GM18505 (cell line): ENCODE data around the gene EML3.
"Not testable (repeated sequence)": the region's sequence is repeated elsewhere in the genome, so short reads cannot be mapped to it uniquely, and the experiment has no call there.

Source experiments
- ATAC-seq: cut with Tn5 transposase; IDR thresholded peaks from one replicate; pipeline ENCODE4 v1.9.1; 2021; ENCODE audit not compliant: unreplicated experiment
- POLR2A ChIP-seq: IDR thresholded peaks from 4 replicates; pipeline ENCODE4 v1.6.1; 2011; ENCODE audit warnings: borderline replicate concordance; ENCODE audit not compliant: insufficient read depth, insufficient read length; ENCODE audit errors: extremely low read depth

EML3 gene, protein sequence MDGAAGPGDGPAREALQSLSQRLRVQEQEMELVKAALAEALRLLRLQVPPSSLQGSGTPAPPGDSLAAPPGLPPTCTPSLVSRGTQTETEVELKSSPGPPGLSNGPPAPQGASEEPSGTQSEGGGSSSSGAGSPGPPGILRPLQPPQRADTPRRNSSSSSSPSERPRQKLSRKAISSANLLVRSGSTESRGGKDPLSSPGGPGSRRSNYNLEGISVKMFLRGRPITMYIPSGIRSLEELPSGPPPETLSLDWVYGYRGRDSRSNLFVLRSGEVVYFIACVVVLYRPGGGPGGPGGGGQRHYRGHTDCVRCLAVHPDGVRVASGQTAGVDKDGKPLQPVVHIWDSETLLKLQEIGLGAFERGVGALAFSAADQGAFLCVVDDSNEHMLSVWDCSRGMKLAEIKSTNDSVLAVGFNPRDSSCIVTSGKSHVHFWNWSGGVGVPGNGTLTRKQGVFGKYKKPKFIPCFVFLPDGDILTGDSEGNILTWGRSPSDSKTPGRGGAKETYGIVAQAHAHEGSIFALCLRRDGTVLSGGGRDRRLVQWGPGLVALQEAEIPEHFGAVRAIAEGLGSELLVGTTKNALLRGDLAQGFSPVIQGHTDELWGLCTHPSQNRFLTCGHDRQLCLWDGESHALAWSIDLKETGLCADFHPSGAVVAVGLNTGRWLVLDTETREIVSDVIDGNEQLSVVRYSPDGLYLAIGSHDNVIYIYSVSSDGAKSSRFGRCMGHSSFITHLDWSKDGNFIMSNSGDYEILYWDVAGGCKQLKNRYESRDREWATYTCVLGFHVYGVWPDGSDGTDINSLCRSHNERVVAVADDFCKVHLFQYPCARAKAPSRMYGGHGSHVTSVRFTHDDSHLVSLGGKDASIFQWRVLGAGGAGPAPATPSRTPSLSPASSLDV

DNA sequence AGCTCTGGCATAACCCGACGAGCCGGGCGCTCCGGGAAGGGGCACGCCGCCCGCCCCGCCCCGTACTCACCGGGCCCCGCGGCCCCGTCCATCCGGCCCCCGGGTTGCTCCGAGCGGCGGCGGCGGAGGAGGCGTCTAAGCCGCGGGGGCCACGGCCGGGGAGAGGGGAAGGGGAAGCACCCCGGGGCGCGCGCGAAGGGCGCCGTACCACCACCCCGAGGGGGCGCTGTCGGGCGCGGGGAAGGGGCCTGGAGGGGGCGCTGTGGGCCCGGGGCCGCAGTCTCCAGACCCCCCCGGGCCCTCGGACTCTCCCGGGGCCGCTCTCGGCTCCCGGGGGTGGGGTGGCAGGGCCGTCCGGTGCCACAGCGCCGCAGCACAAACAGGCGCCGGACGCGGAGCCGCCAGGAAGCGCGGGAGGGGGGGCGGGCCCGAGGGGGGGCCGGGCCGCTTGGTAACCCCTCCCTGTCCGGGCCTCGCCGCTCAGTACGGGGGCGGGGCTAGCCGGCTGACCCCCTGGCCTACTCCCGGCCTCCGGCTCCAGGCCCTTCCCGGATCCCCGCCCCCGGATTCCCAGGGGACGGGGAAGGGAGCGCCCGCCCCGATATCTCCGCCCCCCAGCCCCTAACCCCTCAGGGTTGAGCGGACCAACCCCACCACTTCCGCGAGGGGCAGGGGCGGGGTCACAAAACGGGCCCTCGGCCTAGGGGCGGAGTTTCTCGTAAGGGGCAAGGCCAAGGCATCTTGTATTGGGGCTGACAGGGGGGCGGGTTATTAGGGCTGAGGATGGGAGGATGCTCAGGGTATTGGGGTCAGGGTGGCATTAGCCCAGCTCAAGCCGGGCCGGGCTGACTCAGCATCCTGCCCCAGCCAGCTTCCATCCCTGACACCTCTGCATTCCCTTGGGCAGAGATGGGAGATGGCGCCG is at the start of gene EML3, which contains the start of gene ROM1:
Gene EML3 (minus strand): TSS at position 410 of the 925 bp plus-strand sequence. CDS start 318 bp downstream, at position 92.
Gene ROM1 (plus strand): TSS at position 892 of the 925 bp plus-strand sequence. CDS start 25 bp downstream, at position 917.
- peak; percentile 55 for TF ChIP-seq POLR2A
- peak; percentile 77 for ATAC-seq

DNA sequence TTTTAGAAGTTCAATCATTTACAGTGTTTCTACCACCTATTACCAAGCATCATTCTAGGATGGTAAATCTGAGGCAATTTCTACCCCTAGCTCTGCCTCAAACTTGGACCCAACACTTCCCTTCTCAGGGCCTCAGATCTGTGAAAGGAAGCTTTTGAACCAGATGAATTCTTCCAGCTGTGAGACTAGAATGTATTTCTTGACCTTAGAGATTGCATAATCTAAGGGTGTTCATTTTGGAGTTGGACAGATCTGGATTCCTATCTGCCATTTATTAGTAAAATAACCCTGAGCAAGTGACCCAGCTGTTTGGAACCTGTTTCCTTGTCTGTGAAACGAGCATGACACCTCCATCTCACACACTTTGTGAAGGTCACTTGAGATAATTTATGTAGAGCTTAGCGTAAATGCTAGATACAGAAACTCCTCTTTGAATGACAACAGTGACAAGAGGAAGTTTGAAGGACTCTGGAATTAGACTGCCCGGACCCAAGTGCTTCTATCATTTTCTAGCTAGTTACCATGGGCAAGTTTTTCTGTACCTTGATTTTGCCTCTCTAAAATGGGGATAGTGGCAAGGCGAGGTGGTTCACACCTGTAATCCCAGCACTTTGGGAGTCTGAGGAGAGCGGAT is 44.3 kb upstream of the EML3 start:
- no peak for TF ChIP-seq POLR2A
- ATAC-seq = no peak

DNA sequence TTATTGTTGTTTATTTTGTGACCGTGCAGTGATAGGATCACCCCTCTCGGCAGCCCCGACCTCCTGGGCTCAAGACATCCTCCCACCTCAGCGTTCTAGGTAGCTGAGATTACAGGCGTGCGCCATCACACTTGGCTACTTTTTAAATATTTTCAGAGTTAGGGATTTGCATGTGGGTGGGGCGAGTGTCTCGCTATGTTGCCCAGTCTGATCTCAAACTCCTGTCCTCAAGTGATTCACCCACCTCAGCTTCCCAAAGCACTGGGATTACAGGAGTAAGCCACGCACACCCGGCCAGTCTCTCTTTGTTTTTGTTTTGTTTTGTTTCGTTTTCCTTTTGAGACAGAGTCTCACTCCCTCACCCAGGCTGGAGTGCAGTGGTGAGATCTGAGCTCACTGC is 41.7 kb upstream of the EML3 start:
- no peak for TF ChIP-seq POLR2A
- ATAC-seq = no peak

DNA sequence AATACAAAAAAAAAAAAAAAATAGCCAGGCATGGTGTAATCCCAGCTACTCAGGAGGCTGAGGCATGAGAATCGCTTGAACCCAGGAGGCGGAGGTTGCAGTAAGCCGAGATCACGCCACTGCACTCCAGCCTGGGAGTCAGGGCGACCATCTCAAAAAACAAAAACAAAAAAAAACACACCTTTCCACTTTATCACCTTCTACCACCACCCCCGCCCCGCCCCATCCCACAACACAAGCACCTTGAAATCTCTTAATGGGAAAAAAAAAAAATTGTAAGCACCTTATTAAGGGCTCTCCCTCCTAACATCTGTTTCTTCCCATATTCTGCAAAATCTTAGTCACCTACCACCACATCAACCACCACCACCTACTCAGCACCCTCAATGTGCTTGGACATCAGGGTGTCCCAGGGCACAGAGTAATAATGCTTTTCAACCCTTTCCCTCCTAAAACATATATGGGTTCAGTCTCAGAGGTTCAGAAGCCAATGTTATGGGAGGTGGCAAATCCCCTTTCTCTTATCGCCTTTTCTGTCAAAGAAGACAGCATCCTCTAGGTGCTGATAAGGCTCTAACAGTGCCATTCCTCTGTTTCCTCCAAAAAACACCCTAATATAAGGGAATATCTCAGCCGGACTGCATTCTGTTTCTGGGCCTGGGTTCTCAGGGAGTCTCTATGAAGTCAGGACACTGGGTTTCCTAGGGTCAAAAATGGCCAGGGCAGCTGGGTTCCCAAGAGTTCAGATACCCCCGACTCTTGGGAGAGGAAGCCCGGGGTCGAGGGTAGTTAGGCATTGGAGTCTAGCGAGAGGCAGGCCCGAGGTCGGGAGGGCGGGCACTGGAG is 39.8 kb upstream of the EML3 start:
- ATAC-seq = no peak
- no peak for TF ChIP-seq POLR2A

DNA sequence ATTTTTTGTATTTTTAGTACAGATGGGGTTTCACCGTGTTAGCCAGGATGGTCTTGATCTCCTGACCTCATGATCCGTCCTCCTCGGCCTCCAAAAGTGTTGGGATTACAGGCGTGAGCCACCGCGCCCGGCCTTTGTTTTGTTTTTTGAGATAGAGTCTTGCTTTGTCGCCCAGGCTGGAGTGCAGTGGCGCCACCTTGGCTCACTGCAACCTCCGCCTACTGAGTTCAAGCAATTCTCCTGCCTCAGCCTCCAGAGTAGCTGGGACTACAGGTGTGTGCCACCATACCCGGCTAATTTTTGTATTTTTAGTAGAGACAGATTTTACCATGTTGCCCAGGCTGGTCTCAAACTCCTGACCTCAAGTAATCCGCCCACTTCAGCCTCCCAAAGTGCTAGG is 37.7 kb upstream of the EML3 start:
- ATAC-seq = not testable (repeated sequence)

DNA sequence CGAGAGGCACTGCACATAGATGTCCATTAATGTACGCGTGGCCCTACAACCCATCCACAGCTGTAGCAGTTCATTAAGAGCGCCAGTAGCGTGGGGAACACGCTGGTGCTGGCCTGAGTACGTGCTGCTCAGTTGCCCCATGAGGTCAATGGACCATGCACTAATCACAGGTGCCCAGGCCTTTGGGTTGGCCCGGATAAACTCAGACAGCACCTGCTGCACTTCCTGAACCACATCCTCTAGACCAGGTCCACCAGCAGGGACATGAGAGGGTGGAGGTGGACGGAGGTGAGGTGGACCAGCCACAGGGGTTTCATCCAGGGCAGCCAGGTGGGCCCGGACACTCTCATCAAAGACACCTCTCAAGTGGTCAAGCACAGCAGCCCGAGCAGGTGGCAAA is 36.9 kb upstream of the EML3 start:
- ATAC-seq = no peak
- no peak for TF ChIP-seq POLR2A

DNA sequence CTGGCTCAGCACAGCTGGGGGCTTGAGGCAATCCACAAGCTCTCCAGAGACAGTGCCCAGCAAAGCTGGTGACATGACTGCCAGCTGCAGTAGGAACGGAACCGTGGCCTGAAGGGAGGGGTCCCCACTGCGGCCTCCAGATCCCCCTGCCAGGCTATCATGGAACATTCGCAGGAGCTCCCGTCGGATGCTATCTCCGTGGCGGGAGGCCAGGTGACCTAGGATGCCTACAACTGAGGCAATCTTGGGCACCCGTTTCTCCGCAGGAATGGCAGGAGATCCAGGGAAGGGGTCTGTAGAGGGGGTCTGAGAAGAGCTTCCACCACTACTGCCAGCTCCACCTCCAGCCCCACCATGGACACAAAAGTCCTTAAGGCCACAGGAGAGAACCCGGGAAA is 36.4 kb upstream of the EML3 start:
- no peak for TF ChIP-seq POLR2A
- no peak for ATAC-seq

DNA sequence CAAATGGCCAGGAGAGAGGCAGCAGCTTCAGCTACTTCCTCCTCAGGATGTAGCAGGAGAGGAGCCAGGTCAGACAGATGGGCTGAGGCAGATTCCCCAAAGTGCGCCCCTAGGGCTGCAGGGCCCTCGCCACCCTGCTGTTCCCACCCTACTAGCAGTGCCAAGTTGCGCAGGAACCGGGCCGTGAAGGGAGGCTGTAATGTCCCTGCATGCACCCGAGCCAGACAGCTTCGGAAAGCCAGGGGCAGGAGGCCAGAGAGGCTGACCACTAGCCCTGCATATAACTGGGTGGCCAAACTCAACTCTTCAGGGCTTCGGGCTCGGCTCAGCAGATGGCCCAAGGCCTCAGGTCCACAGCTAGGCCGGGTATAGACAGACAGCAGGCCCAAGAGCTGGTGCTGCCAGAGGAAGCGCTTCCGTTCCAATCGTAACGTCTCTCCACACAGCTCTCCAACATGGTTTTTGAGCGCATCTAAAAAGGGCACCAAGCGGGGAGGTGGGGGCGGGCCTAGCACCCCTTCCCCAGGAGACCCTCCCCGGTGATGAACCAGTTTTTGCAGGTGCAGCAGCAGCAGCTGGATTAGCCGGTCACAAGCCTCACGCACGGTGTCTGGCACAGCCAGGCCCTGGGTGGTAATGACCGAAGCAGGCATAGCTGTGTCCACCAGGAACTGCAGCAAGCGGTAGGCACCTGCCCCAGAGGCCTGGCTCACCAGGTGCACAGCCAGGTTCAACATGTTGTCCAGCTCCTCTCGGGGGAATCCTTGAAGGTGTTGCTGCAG is 35.8 kb upstream of the EML3 start:
- no peak for TF ChIP-seq POLR2A
- no peak for ATAC-seq

DNA sequence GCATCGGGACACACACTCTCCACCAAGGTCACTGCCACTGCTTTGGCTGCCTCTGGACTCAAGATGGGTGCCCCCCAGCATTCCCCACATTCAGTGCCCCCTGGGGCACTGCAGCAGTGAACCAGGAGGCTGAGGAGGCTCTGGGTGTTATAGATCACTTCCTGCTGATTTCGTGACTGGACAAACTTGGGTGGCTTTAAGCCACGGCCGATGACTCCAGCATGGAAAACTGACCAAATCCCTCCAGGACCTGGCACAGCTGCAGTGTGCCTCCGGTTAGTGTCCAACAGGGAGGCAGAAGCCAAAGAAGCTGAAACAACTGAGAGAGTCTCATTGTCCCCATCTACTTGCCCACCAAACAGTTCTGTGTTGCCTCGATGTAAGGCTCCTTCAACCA is 35.0 kb upstream of the EML3 start:
- TF ChIP-seq POLR2A = no peak

DNA sequence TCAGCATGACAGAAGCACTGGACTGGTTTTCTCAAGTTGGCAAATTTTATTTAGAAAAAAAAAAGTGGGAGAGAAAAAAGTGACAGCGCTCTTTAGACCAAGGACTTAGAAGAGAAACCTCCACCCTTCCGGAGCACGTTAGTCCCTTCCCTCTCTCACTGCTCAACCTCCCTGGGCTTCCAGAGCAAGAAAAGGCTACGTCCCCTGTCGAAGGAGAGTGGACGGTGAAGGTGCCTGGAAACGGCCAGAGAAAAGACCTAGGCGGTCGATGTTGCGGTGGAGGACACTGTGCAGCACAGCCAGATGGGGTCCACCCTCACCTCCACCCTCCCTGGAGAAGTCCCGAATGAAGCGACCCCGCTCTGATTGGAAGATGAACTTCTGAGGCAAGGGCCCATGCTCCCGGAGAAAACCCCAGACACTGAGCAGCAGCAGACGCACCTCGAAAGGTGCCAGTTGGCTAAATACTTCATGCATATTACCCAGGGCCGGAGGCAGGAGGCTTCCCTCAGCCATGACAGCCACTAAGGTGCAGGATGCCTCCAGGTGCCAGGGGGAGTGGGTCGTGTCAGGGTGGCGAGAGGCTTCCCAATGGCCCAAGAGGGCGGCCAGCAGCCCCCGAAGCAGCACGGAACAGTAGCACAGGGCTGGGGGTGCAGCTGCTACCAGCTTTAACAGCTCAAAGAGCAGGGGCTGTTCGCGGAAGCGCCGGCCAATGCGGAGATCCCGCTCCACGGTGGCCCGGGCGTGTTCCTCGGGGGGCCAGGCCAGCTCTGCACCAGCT is 34.4 kb upstream of the EML3 start:
- no peak for TF ChIP-seq POLR2A
- ATAC-seq = no peak

More for the DNA sequence above, 35.0 kb upstream of the EML3 start:
- no peak for ATAC-seq
